Epithelial cell of esophagus (primary cell): ENCODE results near the gene AMPD3.

Experiments
- DNase-seq: peaks from one replicate; pipeline ENCODE4 v3.0.0; 2010; ENCODE audit warnings: low read depth
- H3K4me3 ChIP-seq: 2 replicates; pipeline ENCODE4 v1.5.1; 2011; ENCODE audit warnings: mild to moderate bottlenecking, low read length, control low read depth
- TF ChIP-seq, protein P1 (sequence below): IDR thresholded peaks from 2 replicates; pipeline ENCODE4 v1.5.1; 2011; ENCODE audit warnings: low read depth, mild to moderate bottlenecking, low read length, control low read depth, inconsistent platforms; ENCODE audit not compliant: insufficient read depth; ENCODE audit errors: missing control alignments

The AMPD3 gene

DNA sequence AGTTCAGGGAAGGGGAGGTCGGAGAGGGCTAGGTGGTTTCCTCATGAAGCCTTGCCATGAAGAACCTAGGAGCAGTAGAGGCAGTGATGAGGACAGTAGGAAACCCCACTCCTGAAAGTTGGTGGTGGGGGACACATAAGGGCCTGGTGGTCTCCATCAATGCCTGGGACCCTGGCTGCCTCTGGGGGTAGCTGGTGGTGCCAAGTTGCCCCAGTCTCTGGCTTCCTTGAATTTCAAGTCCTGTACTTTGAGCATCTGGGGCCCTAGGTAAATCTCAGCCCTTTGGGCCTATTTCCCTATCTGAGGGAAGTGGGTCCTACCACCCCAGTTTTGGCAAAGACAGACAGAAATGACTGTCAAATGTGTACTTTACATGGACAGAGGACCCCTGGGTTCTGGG, 28.1 kb downstream of the AMPD3 start:
- no peak for DNase-seq
- TF ChIP-seq, protein P1, sequence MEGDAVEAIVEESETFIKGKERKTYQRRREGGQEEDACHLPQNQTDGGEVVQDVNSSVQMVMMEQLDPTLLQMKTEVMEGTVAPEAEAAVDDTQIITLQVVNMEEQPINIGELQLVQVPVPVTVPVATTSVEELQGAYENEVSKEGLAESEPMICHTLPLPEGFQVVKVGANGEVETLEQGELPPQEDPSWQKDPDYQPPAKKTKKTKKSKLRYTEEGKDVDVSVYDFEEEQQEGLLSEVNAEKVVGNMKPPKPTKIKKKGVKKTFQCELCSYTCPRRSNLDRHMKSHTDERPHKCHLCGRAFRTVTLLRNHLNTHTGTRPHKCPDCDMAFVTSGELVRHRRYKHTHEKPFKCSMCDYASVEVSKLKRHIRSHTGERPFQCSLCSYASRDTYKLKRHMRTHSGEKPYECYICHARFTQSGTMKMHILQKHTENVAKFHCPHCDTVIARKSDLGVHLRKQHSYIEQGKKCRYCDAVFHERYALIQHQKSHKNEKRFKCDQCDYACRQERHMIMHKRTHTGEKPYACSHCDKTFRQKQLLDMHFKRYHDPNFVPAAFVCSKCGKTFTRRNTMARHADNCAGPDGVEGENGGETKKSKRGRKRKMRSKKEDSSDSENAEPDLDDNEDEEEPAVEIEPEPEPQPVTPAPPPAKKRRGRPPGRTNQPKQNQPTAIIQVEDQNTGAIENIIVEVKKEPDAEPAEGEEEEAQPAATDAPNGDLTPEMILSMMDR = no peak
- no peak overlapping the region for H3K4me3 ChIP-seq

DNA sequence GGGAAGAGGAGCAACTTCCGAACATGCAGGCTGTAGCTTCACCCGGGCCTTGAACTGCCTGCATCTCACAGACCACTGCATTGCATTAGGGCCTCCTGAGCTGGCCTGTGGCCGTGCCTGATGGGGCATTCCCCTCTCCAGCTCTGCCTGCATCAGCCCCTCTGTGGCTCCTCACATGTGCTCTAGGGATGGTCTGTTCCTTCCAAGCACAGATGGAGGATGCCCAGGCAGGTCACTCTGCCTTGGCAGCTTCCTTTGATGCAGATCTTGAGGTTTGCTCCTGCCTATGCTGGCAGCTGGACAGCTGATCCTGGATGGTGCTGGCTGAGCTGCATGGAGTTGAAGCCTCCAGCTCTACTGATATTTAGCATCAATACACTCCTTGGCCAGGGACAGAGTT, 28.5 kb downstream of the AMPD3 start:
- TF ChIP-seq, protein P1 = no peak
- H3K4me3 ChIP-seq = no peak overlapping the region
- DNase-seq = no peak

DNA sequence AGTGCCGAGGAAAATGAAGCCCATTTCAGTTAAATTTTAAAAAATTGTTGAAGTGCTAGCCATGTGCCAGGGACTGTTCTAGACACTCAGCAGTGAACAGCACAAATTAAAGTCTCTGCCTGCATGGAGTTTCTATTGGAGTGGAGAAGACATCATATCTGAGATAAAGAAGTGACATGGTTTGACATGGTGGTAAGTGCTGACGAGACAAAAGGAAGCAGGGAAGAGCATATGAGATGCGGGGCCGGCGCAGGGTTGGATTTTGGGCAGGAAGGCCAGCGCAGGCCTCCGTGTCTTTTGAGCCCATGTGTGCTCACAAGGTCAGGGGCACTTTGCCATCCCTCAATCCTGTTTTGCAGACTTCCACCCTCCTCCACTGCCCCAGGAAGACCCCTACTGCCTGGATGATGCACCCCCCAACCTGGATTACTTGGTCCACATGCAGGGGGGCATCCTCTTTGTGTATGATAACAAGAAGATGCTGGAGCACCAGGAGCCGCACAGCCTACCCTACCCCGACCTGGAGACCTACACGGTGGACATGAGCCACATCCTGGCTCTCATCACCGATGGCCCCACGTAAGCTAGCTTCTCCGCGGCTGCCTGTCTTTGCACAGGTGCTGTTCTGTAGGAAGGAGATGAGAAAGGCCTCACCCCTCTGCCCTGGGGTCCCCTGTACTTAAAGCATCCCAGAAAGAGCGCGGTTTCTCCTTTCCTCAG, 29.6 kb downstream of the AMPD3 start:
- TF ChIP-seq, protein P1 = no peak
- no peak overlapping the region for H3K4me3 ChIP-seq
- DNase-seq = no peak

DNA sequence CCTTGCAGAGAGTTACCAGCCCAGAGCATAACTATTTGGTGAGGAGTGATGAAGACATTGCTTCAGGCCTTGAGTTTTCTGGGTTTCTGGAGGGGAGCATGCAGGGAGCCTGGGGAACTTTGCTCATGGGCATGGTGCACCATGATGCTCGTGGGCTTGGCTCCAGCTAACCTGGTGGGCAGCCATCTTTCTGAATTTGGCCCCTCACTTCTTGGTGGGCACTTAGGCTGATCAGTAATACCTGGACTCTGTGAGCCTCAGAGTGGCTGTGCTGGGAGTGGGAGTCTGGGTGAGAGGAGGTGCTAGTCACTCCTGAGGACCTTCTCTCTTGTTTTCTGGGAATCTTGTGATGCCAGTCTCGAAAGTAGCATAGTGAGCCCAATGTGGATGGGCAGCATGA, 30.6 kb downstream of the AMPD3 start:
- H3K4me3 ChIP-seq = no peak overlapping the region

DNA sequence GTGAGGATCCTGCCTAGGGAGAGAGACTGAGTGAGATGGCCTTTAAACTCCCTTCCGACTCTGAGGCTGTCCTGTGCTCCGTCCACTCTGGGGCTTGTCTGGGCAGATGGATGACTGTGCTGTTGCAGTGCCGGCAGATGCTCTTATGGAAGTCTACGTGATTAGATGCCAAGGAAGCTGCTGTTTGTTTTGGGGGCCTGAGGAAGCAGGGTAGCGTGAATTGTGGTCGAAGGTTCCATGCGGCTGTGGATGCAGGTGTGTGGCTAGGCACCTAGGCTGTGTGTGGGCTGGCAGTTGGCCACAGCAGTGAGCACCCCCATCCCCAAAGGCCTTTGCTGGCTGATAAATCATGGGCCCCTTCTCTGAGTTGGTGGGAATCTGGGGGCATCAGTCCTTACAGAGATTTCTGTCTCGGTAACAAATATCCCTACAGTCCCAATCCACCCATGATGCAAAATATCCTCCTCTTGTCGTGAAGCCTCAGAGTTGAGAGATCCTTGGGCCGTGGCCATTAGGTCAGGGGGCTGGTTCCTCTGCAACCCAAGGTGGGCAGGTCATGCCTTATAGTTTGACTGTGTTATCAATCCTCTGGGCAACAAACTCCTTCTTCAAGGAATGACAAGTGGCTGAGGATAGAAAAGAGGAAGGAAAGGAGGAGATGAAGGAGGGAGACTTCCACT, 31.2 kb downstream of the AMPD3 start:
- peak; percentile 25 for DNase-seq
- TF ChIP-seq, protein P1 = no peak
- H3K4me3 ChIP-seq = no peak overlapping the region

More for the DNA sequence above, 30.6 kb downstream of the AMPD3 start:
- TF ChIP-seq, protein P1 = no peak
- no peak for DNase-seq

DNA sequence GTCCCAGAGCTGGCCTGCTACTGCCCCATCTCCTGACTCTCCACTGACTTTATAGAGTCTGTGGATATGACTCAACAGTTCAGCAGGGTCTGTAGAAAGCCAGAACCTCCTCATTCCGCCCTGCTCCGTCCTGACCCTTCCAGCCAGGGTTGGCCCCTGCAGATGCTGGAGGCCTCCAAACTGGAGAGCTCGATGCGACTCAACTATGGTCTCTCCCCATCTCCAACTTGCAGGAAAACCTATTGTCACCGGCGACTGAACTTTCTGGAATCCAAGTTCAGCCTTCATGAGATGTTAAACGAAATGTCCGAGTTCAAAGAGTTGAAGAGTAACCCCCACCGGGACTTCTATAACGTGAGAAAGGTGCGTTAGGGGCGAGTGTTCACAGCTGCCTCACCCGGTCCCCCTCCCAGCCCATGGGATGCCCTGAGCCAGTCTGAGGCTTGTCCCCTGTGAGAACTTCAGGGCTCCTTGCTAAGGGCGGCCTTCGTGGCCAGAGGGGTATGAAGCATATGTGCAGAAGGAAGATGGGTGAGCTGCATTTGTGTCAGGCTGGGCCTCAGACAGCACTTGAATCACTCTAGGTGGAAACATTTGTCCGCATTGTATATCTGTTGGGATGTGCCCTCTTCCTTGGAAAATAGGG, 32.1 kb downstream of the AMPD3 start:
- no peak overlapping the region for H3K4me3 ChIP-seq
- TF ChIP-seq, protein P1 = no peak
- no peak for DNase-seq
